ENCODE results near the gene LRRC3. TPM values are rescaled to one million over a fixed set of nuclear protein-coding genes. Genes with fewer than 3 reads are reported as not detected.

LRRC3 gene
- total and polyA plus RNA-seq, 2 of the 8 experiments (the other 6 are each of a cell fraction or from before 2014, with no cell fraction given) = 3.1 to 5.4 TPM

DNA sequence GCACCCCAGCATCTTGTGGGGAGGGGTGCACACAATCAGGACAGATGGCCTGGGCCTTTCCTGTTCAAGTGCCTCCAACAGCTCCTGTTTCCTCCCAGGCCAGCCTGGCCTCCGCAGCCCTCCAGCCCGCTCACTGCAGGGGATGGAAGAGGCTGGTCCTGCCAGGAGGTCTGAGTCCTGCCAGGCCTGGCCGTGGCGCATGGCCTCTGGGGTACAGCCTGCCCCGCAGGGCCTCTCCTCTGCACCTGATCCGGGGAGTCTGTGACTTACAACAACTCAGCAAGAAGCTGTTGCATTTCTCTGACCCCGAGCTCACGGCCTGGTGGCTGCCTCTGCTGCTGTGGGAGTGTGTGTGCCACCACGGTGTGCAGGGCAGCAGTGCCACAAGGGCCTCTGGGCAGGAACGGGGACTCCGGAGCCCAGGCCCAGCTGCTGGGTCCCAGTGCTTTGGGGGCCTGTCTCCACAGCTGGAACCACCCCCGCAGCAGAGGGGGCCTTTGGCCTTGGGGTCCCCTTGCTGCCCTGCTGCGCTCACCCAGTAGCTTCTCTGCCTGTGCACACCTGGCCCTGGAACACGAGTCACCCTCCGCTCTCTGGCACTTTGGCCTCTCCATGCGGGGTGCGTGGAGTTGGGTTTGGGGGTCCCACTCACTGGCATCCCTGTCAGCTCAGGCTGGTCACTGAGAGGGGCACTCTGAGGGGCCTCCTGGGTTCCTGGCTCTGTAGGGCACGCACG is 17.4 kb upstream of the LRRC3 start:
- CTCF ChIA-PET (ENCODE audit: partially characterized antibody) = interaction anchor here (0.8 to 2.0 kb wide), 7 partner anchors 11 to 181 kb away, joined by 3 to 10 read pairs (median 4); no protein-coding TSS in a partner anchor
- H3K4me1 ChIP-seq (replicated peaks in 1 of 4; ENCODE audit: control insufficient read depth in 3 of 4, insufficient read depth in 4 of 4, low read length in 3 of 4) = no peaks in the 10 kb centered on the region; a peak in 1 of 7 replicates
- H3K79me1 ChIP-seq (ENCODE audit: low read depth, low read length) = no peaks in the 10 kb centered on the region
- H3K23me2 ChIP-seq (ENCODE audit: low read depth, low read length) = no peaks in the 10 kb centered on the region
- no peak for DNase-seq (ENCODE audit: low read depth in 1 of 2, low spot score in 2 of 2)
- no peak overlapping the region for H2AFZ ChIP-seq (ENCODE audit: low read length)
- no peak overlapping the region for H3K14ac ChIP-seq (ENCODE audit: insufficient read length)
- no peak overlapping the region for H2BK5ac ChIP-seq (ENCODE audit: low read depth, low read length)
- H2AK5ac ChIP-seq (ENCODE audit: low read depth, low read length) = no peak overlapping the region
- H4K91ac ChIP-seq (replicated peaks; ENCODE audit: insufficient read length, low read length) = no peak overlapping the region
- H3K27ac ChIP-seq (ENCODE audit: low read depth, low read length) = no peak overlapping the region
- H4K8ac ChIP-seq (ENCODE audit: extremely low read depth, insufficient read depth, low read length) = peak overlapping the region; percentile 69
- no peak overlapping the region for H3K9ac ChIP-seq (replicated peaks in 1 of 4; ENCODE audit: extremely low read depth in 1 of 4, low read depth in 3 of 4, low read length in 3 of 4)
- H3K4ac ChIP-seq (replicated peaks; ENCODE audit: insufficient read length, low read depth, low read length) = no peak overlapping the region
- H3K4me3 ChIP-seq (ENCODE audit: extremely low read depth in 1 of 4, insufficient read depth in 2 of 4, low read depth in 3 of 4, low read length in 4 of 4) = no peak overlapping the region
- H3K23ac ChIP-seq (ENCODE audit: insufficient read length) = no peak overlapping the region
- H2BK15ac ChIP-seq (ENCODE audit: low read length) = no peak overlapping the region
- H3K56ac ChIP-seq (replicated peaks; ENCODE audit: insufficient read length, low read depth, low read length) = no peak overlapping the region
- POLR2A ChIA-PET (ENCODE audit: partially characterized antibody) = interaction anchor here (0.6 to 1.6 kb wide), 2 partner anchors 43 to 48 kb away, joined by 3 to 4 read pairs; no protein-coding TSS in a partner anchor
- H3K27me3 ChIP-seq (replicated peaks in 1 of 4; ENCODE audit: control insufficient read depth in 3 of 4, extremely low read depth in 1 of 4, insufficient read depth in 3 of 4, low read length in 3 of 4) = no peaks in the 10 kb centered on the region
- no peak overlapping the region for H2BK12ac ChIP-seq (ENCODE audit: low read depth, low read length)
- no peak overlapping the region for H2BK120ac ChIP-seq (replicated peaks; ENCODE audit: low read depth, low read length)
- no peaks in the 10 kb centered on the region for H4K20me1 ChIP-seq (replicated peaks in 1 of 2; ENCODE audit: control insufficient read depth in 1 of 2, insufficient read depth in 2 of 2, low read length in 2 of 2)
- no peak for FAIRE-seq
- WGBS, 2 experiments (ENCODE audit: extremely low coverage in 1 of 2, insufficient coverage in 1 of 2, insufficient read length in 1 of 2, insufficient replicate concordance in 2 of 2, low coverage in 1 of 2, low lambda C conversion rate in 2 of 2, missing lambda C conversion rate in 1 of 2) = 94% methylated on average over 17 of the region's 19 CpGs; no CpG with 5 or more reads in 1 of the 2 experiments
- no peaks in the 10 kb centered on the region for H3K9me3 ChIP-seq (ENCODE audit: insufficient read depth in 2 of 2, low read depth in 1 of 2, low read length in 1 of 2)
- H2BK20ac ChIP-seq (ENCODE audit: low read length) = no peak overlapping the region
- H4K5ac ChIP-seq (ENCODE audit: insufficient read length, low read depth, low read length) = no peak overlapping the region
- no peak overlapping the region for H3K4me2 ChIP-seq (ENCODE audit: insufficient read depth in 1 of 2, low read depth in 2 of 2, low read length in 2 of 2)
- H3K18ac ChIP-seq (ENCODE audit: extremely low read depth, low read length) = no peak overlapping the region
- no peaks in the 10 kb centered on the region for H3K79me2 ChIP-seq (ENCODE audit: control insufficient read depth in 1 of 2, insufficient read depth in 2 of 2, low read length in 2 of 2)
- no peaks in the 10 kb centered on the region for H3K36me3 ChIP-seq (ENCODE audit: control insufficient read depth in 2 of 4, insufficient read depth in 4 of 4, low read length in 3 of 4)
- TF ChIP-seq SAP30 (IDR thresholded peaks at IDR 0.05; ENCODE audit: insufficient read depth, insufficient replicate concordance, low read length) (no peak), CHD1 (IDR thresholded peaks at IDR 0.05; ENCODE audit: low read depth, low read length) (no peak), SP1 (IDR thresholded peaks at IDR 0.05; ENCODE audit: low read depth, low read length) (no peak), GTF2F1 (IDR thresholded peaks at IDR 0.05; ENCODE audit: borderline replicate concordance, low read depth, low read length) (no peak), CBX5 (IDR thresholded peaks at IDR 0.05; ENCODE audit: low read depth, low read length) (no peak), CHD2 (IDR thresholded peaks at IDR 0.05; ENCODE audit: low read length) (no peak), MAFK (IDR thresholded peaks at IDR 0.05; ENCODE audit: low read depth, low read length) (no peak), HDAC2 (IDR thresholded peaks at IDR 0.05; ENCODE audit: borderline replicate concordance in 1 of 2, low read depth in 2 of 2, low read length in 2 of 2) (no peak), ZNF274 (IDR thresholded peaks at IDR 0.05; ENCODE audit: borderline replicate concordance, extremely low read depth, low read length) (no peak), FOSL1 (IDR thresholded peaks at IDR 0.05; ENCODE audit: insufficient read depth, low read depth, low read length) (no peak)
- TF ChIP-seq, protein P1, sequence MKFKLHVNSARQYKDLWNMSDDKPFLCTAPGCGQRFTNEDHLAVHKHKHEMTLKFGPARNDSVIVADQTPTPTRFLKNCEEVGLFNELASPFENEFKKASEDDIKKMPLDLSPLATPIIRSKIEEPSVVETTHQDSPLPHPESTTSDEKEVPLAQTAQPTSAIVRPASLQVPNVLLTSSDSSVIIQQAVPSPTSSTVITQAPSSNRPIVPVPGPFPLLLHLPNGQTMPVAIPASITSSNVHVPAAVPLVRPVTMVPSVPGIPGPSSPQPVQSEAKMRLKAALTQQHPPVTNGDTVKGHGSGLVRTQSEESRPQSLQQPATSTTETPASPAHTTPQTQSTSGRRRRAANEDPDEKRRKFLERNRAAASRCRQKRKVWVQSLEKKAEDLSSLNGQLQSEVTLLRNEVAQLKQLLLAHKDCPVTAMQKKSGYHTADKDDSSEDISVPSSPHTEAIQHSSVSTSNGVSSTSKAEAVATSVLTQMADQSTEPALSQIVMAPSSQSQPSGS (IDR thresholded peaks at IDR 0.05; ENCODE audit: low read length) = no peak

All from H1 (cell line).